GM18873 (cell line): ENCODE results near the gene LUZP1.

Experiments
- ATAC-seq: cut with Tn5 transposase; IDR thresholded peaks from one replicate; pipeline ENCODE4 v1.9.1; 2021; ENCODE audit warnings: mild to moderate bottlenecking, moderate library complexity, moderate number of reproducible peaks; ENCODE audit not compliant: unreplicated experiment, low FRiP score

LUZP1 gene

GRCh38 chr1:23120383-23120782, 48.3 kb downstream of the LUZP1 start:
- no peak for ATAC-seq

GRCh38 chr1:23118957-23119792, 49.5 kb downstream of the LUZP1 start:
- no peak for ATAC-seq

GRCh38 chr1:23118407-23118806, 50.2 kb downstream of the LUZP1 start:
- ATAC-seq, result no peak

- ATAC-seq, result no peak
Measured at GRCh38 chr1:23116921-23117699, 51.5 kb downstream of the LUZP1 start.

GRCh38 chr1:23116216-23116836, 52.3 kb downstream of the LUZP1 start:
- no peak for ATAC-seq

GRCh38 chr1:23114424-23115079, 54.1 kb downstream of the LUZP1 start:
- no peak for ATAC-seq

- no peak for ATAC-seq
Measured at GRCh38 chr1:23111600-23112535, 56.8 kb downstream of the LUZP1 start.

- ATAC-seq, result no peak
Measured at GRCh38 chr1:23110391-23110790, 58.3 kb downstream of the LUZP1 start.

- no peak for ATAC-seq
Measured at GRCh38 chr1:23108918-23109533, 59.6 kb downstream of the LUZP1 start.

GRCh38 chr1:23103001-23103889, 65.4 kb downstream of the LUZP1 start:
- no peak for ATAC-seq

- ATAC-seq, result no peak
Measured at GRCh38 chr1:23102289-23102688, 66.4 kb downstream of the LUZP1 start.

GRCh38 chr1:23101887-23102286, 66.8 kb downstream of the LUZP1 start:
- ATAC-seq, result no peak

- ATAC-seq, result no peak
Measured at GRCh38 chr1:23101101-23101827, 67.4 kb downstream of the LUZP1 start.

GRCh38 chr1:23100074-23100748, 68.4 kb downstream of the LUZP1 start:
- no peak for ATAC-seq

GRCh38 chr1:23099171-23099536, 69.5 kb downstream of the LUZP1 start:
- ATAC-seq, result no peak

- ATAC-seq, result no peak
Measured at GRCh38 chr1:23098463-23099170, 70.0 kb downstream of the LUZP1 start.

- ATAC-seq, result no peak
Measured at GRCh38 chr1:23097316-23097715, 71.3 kb downstream of the LUZP1 start.
